Right lobe of liver (tissue), 6 donors: ENCODE measurements around the gene DCTN3. TPM values are rescaled to one million over a fixed set of nuclear protein-coding genes. Genes with fewer than 3 reads are reported as not detected.

ENCODE experiments used
- ATAC-seq, 4 donors: fragments of 200-7000 bp; cut with Tn5 transposase; one replicate each; pipeline ENCODE4 v1.9.1; 2020; ENCODE audit warnings: mild to moderate bottlenecking in 4 of 4, moderate library complexity in 4 of 4
- DNase-seq, 3 donors: peaks; one replicate each; pipeline ENCODE4 v3.0.0-alpha.2; 2020
- H3K27ac ChIP-seq, 3 donors: fragments of 200-600 bp; one replicate each; pipeline ENCODE4 v1.8.0; 2022
- H3K27me3 ChIP-seq, 2 donors: fragments of 200-600 bp; one replicate each; pipeline ENCODE4 v1.8.0; 2022
- H3K36me3 ChIP-seq, 4 donors: fragments of 200-600 bp; sonication (generic) in 1 of 4; one replicate each; pipeline versions ENCODE4 v1.5.1 to v1.8.0; 2017 to 2022; ENCODE audit warnings: control low read depth in 1 of 4
- H3K4me1 ChIP-seq, 4 donors: fragments of 200-600 bp; sonication (generic) in 1 of 4; one replicate each; pipeline versions ENCODE4 v1.5.1 to v1.8.0; 2017 to 2022; ENCODE audit warnings: control low read depth in 1 of 4
- H3K4me3 ChIP-seq, 3 donors: fragments of 200-600 bp; one replicate each; pipeline ENCODE4 v1.8.0; 2022
- H3K9me3 ChIP-seq, 4 donors: fragments of 200-600 bp; sonication (generic) in 1 of 4; one replicate each; pipeline versions ENCODE4 v1.5.1 to v1.8.0; 2017 to 2022; ENCODE audit warnings: control low read depth in 1 of 4
- POLR2A ChIP-seq: fragments of 450-650 bp; IDR thresholded peaks from one replicate; pipeline ENCODE4 v1.6.1; 2017; ENCODE audit warnings: antibody characterized with exemption, mild to moderate bottlenecking
- WGBS: methylation state at CpG from one replicate; pipeline ENCODE4 v1.1.6; 2018; ENCODE audit warnings: low coverage, low lambda C conversion rate; ENCODE audit not compliant: insufficient coverage; ENCODE audit errors: missing lambda C conversion rate; 5-methylcytosine and 5-hydroxymethylcytosine counted together
- intact Hi-C, 2 donors: fragments of 100-400 bp; cut with DNase I; formaldehyde crosslinking; loops; one replicate each; pipeline versions ENCODE4 v1.11.2 to v1.14.1; 2022
- total RNA-seq, 6 experiments: library from RNA; depleted of rRNA in 2 of 6; stranded (reverse); fragments of >200 nt in 2 of 6; fragmentation: NEBNext Ultra II Directional in 3 of 6; extraction: Animal tissue kit (Norgen Biotek cat#: 25700) in 3 of 6; gene quantifications; one replicate each; pipeline versions ENCODE4 v1.1.0 to v1.2.4, GENCODE V29; 2016 to 2023
- TF ChIP-seq, protein P1 (sequence below), 4 donors: fragments of 200-600 bp in 3 of 4; fragments of 450-650 bp in 1 of 4; IDR thresholded peaks; one replicate each; pipeline versions ENCODE4 v1.5.1 to v1.8.0; 2016 to 2022; ENCODE audit warnings: antibody characterized with exemption in 4 of 4, mild to moderate bottlenecking in 2 of 4
- donor health status: DM: no; HTN: yes; CAD: no.
- donor health status: DM: no; HTN: no; CAD: no.
- donor health status: DM: no; HTN: no; CAD: no.
- donor health status: DM: no; HTN: yes; CAD: no.
- donor health status: DM: no; HTN: yes; CAD: no.

Gene DCTN3
- total RNA-seq, 6 experiments from 2014 or later = 26.4 to 36.8 (median 32.7) TPM

DNA sequence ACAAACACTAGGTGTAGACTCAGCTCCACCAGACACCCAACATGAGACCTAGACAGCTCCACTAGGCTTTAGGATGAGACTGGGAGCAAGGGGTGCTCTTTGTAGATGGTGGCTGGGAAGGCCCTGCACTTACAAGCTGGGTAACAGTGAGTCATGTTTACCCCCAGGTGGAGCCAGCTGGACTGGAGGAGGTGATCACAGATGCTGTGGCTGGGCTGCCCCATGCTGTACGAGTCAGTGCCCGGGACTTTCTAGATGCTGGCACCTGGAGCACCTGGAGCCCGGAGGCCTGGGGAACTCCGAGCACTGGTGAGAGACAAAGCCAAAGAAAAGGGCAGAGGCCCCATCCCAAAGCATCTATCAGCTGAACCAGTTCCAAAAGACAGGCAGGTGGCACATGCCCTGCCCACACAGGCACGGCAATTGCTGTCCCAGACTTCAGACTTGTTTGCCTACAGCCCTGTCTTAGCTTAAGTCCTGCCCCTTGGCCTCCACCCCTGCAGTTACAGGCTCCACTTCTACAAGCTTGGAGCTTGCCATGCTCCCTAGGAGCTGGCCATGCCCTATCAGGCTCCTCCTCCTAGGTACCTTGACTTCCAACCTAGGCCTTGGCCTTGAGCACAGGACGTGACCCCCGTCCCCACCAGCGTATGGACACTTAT is 39.4 kb upstream of the DCTN3 start:
- DNase-seq (peak in 1 of 3 donors; percentile 47), ATAC-seq (peak in 1 of 4 donors; percentile 52)
- H3K36me3 ChIP-seq = no peaks in the 10 kb centered on the region
- peaks cover 0 to 4% (median 0%) of the 10 kb centered on the region in 4 donors for H3K4me1 ChIP-seq
- 73% methylated on average over 4 of the region's 8 CpGs for WGBS
- TF ChIP-seq, protein P1, sequence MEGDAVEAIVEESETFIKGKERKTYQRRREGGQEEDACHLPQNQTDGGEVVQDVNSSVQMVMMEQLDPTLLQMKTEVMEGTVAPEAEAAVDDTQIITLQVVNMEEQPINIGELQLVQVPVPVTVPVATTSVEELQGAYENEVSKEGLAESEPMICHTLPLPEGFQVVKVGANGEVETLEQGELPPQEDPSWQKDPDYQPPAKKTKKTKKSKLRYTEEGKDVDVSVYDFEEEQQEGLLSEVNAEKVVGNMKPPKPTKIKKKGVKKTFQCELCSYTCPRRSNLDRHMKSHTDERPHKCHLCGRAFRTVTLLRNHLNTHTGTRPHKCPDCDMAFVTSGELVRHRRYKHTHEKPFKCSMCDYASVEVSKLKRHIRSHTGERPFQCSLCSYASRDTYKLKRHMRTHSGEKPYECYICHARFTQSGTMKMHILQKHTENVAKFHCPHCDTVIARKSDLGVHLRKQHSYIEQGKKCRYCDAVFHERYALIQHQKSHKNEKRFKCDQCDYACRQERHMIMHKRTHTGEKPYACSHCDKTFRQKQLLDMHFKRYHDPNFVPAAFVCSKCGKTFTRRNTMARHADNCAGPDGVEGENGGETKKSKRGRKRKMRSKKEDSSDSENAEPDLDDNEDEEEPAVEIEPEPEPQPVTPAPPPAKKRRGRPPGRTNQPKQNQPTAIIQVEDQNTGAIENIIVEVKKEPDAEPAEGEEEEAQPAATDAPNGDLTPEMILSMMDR (IDR thresholded peaks at IDR 0.05) = no peak
- no peak for TF ChIP-seq POLR2A
- H3K9me3 ChIP-seq = no peaks in the 10 kb centered on the region
- intact Hi-C loops = no loop called here
- H3K27me3 ChIP-seq = no peaks in the 10 kb centered on the region
- no peak overlapping the region for H3K4me3 ChIP-seq
- H3K27ac ChIP-seq = no peak overlapping the region

DNA sequence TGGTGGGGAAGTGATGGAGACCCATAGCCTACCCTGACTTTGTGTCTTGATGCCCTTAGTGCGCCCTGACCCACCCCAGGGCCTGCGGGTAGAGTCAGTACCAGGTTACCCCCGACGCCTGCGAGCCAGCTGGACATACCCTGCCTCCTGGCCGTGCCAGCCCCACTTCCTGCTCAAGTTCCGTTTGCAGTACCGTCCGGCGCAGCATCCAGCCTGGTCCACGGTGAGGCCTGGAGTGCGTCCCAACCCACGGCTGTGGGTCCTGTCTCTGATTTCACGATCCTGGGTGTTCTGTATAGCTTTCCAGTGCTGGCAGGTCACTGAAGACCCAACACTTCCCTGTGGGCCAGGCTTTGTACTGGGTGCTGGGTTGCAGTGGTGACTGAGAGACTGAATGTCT is 38.2 kb upstream of the DCTN3 start:
- no peaks in the 10 kb centered on the region for H3K27me3 ChIP-seq
- no peak for ATAC-seq
- no peaks in the 10 kb centered on the region for H3K4me1 ChIP-seq
- 89% methylated on average over 14 of the region's 14 CpGs for WGBS
- H3K36me3 ChIP-seq = no peaks in the 10 kb centered on the region
- no peak for DNase-seq
- intact Hi-C loops = no loop called here
- H3K4me3 ChIP-seq = no peak overlapping the region
- no peaks in the 10 kb centered on the region for H3K9me3 ChIP-seq
- TF ChIP-seq POLR2A = no peak
- TF ChIP-seq, protein P1 (IDR thresholded peaks at IDR 0.05) = no peak
- no peak overlapping the region for H3K27ac ChIP-seq

DNA sequence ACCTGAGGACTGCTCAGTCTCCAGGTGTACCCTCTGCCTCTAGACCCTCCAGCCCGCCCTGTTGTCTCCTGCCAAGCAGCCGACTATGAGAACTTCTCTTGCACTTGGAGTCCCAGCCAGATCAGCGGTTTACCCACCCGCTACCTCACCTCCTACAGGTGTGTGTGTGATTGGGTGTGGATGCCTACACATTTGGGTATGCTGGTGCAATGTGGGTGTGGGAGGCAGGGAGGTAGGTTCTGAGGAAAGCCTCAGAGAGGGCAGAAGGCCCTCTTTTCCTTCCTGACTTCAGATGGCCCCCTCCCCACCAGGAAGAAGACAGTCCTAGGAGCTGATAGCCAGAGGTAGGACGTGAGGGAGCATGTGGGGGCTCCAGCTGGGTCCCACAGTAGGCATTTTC is 36.7 kb upstream of the DCTN3 start:
- H3K27me3 ChIP-seq = no peaks in the 10 kb centered on the region
- intact Hi-C loops = no loop called here
- H3K9me3 ChIP-seq = no peaks in the 10 kb centered on the region
- H3K36me3 ChIP-seq = no peaks in the 10 kb centered on the region
- peaks cover 0 to 13% (median 6%) of the 10 kb centered on the region in 4 donors for H3K4me1 ChIP-seq
- WGBS = 80% methylated on average over 2 of the region's 5 CpGs
- DNase-seq = no peak
- TF ChIP-seq POLR2A = no peak
- TF ChIP-seq, protein P1 (IDR thresholded peaks at IDR 0.05) = no peak
- no peak for ATAC-seq
- H3K27ac ChIP-seq = no peak overlapping the region
- no peak overlapping the region for H3K4me3 ChIP-seq

DNA sequence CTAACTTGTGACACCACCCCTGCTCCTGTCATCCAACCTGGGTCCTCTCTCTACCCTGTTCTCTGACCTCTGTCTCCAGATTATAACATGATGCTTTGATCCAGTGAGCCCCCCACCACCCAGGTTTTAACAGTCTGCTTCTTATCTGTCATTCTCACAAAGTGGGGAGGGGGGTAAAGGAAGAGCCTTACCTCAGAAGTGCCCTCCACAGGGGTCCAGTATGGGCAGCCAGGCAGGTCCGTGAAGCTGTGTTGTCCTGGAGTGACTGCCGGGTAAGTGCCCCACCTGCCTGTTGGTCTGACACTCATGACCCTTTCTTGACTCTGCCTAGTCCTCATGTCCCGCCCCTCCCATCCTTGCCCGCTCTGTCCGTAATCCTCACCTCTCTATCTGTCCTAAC is 35.1 kb upstream of the DCTN3 start:
- Histone ChIP-seq H3K4me3 (no peak overlapping the region), H3K4me1 (peaks cover 0 to 25% (median 10%) of the 10 kb centered on the region in 4 donors), H3K36me3 (no peaks in the 10 kb centered on the region), H3K27me3 (no peaks in the 10 kb centered on the region), H3K27ac (no peak overlapping the region), H3K9me3 (no peaks in the 10 kb centered on the region)
- DNase-seq (no peak), ATAC-seq (no peak)
- TF ChIP-seq, protein P1 (IDR thresholded peaks at IDR 0.05) = no peak
- TF ChIP-seq POLR2A = no peak
- intact Hi-C loops = no loop called here
- 89% methylated on average over 2 of the region's 5 CpGs for WGBS
